Mesothelial cell of epicardium (in vitro differentiated cells): ENCODE measurements around the gene OR6S1. TPM values are rescaled to one million over a fixed set of nuclear protein-coding genes. Genes with fewer than 3 reads are reported as not detected.
A peak's percentile ranks its signal among the peaks of the same experiment; 100 is the strongest.

Experiments used
- DNase-seq, 2 experiments: peaks; one replicate each; pipeline ENCODE4 v3.0.0; 2021; ENCODE audit warnings: low spot score in 2 of 2; ENCODE audit not compliant: unreplicated experiment in 2 of 2
- H3K27ac Mint-ChIP-seq: 2 replicates; pipeline ENCODE4 v1.8.0; 2021; ENCODE audit warnings: mixed read lengths
- H3K27me3 Mint-ChIP-seq: 2 replicates; pipeline ENCODE4 v1.8.0; 2021; ENCODE audit warnings: low read depth, mixed read lengths
- H3K36me3 Mint-ChIP-seq: 2 replicates; pipeline ENCODE4 v1.8.0; 2021; ENCODE audit warnings: mixed read lengths
- H3K4me1 Mint-ChIP-seq: 2 replicates; pipeline ENCODE4 v1.8.0; 2021; ENCODE audit warnings: mixed read lengths
- H3K4me3 Mint-ChIP-seq: 2 replicates; pipeline ENCODE4 v1.8.0; 2021; ENCODE audit warnings: mild to moderate bottlenecking, moderate library complexity, mixed read lengths
- H3K9me3 Mint-ChIP-seq: 2 replicates; pipeline ENCODE4 v1.8.0; 2021; ENCODE audit warnings: mixed read lengths
- total RNA-seq: library from RNA; stranded (reverse); gene quantifications from 3 replicates; pipeline ENCODE4 v1.2.1, GENCODE V29; 2021
- TF ChIP-seq, protein P1 (sequence below): fragments of 200-600 bp; sonication (generic); IDR thresholded peaks from one replicate; pipeline ENCODE4 v1.5.0; 2021; ENCODE audit warnings: antibody characterized with exemption; ENCODE audit not compliant: unreplicated experiment

Gene OR6S1
- total RNA-seq, 1 donor from 2014 or later = not detected

DNA sequence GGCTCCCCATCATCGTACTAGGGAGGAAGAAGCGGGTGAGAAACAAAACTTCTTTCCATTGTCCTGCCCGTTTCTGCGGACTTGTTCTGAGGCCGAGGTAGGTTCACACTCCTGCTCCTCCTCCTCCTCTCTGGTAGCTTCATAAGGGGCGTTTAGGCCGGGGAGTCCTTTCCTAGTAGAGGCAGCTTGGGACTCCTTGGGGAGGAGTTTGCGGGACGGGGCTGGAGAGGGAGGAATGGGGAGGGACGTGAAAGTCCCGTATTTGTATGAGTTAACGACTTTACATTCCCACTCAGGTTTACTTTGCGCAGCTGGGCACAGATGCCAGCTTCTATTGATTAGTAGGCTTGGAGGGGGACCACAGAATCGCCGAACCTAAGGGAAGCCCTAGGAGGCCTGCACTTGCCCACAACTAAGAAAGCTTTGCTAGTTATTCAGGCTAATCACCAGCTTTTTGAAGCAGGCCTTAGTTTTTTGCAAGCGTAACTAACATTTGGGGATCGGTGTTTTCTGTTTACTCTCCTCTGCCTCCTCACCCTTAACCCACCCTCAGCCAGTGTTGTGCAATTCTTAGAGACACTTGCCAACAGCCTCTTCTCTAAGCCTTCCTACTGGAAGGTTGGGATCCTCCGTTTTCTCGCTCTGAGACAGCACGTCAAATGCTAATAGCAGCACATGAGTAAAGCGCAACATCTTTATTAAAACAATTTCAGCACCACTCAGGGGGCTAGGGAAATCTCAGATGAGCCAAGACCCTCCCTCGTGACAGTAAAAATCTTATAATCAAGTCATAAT is 43.4 kb upstream of the OR6S1 start:
- no peak for DNase-seq
- Mint-ChIP-seq H3K27me3 (no peaks in the 10 kb centered on the region), H3K4me3 (no peak overlapping the region), H3K9me3 (no peaks in the 10 kb centered on the region), H3K27ac (peak overlapping the region; percentile 78), H3K36me3 (no peaks in the 10 kb centered on the region), H3K4me1 (peaks cover 22% of the 10 kb centered on the region)
- TF ChIP-seq, protein P1, sequence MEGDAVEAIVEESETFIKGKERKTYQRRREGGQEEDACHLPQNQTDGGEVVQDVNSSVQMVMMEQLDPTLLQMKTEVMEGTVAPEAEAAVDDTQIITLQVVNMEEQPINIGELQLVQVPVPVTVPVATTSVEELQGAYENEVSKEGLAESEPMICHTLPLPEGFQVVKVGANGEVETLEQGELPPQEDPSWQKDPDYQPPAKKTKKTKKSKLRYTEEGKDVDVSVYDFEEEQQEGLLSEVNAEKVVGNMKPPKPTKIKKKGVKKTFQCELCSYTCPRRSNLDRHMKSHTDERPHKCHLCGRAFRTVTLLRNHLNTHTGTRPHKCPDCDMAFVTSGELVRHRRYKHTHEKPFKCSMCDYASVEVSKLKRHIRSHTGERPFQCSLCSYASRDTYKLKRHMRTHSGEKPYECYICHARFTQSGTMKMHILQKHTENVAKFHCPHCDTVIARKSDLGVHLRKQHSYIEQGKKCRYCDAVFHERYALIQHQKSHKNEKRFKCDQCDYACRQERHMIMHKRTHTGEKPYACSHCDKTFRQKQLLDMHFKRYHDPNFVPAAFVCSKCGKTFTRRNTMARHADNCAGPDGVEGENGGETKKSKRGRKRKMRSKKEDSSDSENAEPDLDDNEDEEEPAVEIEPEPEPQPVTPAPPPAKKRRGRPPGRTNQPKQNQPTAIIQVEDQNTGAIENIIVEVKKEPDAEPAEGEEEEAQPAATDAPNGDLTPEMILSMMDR = no peak

DNA sequence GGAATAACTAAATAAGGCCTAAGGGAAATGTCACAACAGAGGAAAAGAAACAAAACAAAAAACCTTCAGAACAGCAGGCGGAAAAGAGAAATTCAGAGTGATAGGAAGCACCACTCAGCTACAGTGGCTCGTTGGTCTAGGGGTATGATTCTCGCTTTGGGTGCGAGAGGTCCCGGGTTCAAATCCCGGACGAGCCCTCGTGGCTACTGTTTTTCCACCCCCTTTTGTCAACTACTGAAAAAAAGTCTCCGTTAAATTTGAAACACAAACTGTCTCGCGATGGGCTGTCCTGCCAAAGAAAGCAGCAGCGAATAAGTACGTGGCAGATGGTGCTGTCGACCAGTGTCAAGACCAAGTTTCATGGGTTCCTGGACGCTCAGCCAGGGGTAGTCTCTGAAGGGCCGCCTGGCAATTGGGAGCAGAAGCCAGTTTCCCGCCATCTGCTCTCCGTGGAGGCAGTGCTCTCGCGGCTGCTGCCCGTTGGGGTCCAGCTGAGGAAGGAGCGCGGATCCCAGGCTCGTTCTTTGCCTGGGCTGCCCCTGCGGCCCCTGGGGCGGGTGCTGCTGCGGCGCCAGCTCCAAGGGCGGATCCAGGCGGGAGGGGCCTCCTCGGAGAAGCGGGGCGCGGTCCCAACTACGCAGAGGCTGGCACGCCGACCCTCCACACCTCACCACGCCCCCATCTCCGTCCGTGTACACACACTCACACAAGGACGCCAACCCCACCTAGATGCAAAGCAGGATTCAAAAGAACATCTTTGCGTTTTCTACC is 42.6 kb upstream of the OR6S1 start, which contains the start of gene RNASE4:
RNASE4 (plus strand) TSS at position 670 of the 771 bp plus-strand sequence. CDS start 14,812 bp downstream, outside the sequence.
- Mint-ChIP-seq H3K27me3 (no peaks in the 10 kb centered on the region), H3K36me3 (no peaks in the 10 kb centered on the region), H3K4me1 (peaks cover 22% of the 10 kb centered on the region), H3K4me3 (no peak within 1 kb of the TSS), H3K9me3 (no peaks in the 10 kb centered on the region), H3K27ac (peak within 1 kb of the TSS; percentile 78)
- DNase-seq = peak; percentile 43 to 88
- TF ChIP-seq, protein P1 = no peak

DNA sequence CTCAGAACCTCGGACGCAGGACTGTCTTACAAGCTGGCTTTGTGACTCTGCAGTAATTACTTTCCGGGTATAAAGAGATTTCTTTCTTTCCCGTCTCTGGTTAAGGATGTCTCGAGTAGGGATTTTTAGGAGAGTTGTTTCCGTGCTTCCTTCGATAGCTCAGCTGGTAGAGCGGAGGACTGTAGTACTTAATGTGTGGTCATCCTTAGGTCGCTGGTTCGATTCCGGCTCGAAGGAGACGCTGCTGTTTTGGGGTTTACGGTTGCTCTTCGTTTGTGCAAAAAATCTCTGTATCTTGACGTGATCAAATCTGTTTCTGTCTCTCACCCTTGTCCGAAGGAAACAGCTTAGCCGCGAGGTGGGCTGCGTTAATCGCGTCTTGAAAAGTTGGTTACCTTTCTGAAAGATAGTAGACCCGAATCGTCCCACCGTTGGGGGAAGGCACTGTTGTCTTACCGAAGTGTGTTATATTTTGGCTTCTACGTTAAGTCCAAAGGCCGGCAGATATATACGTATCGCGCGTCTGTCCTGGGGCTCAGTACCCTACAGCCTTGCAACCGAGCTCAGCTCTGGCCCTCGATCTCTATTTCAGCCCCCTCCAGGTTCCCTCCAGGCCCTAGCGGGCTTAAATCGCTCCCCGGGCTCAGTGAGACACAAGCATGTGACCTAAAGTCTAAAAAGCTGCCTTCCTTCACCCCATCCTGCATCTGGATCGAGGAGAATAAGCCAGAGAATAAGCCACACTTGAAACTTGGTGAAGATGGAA is 41.8 kb upstream of the OR6S1 start:
- Mint-ChIP-seq H3K27ac (no peak overlapping the region), H3K9me3 (no peaks in the 10 kb centered on the region), H3K36me3 (no peaks in the 10 kb centered on the region), H3K4me1 (peaks cover 22% of the 10 kb centered on the region), H3K4me3 (no peak overlapping the region), H3K27me3 (no peaks in the 10 kb centered on the region)
- peak; percentile 43 to 79 for DNase-seq
- TF ChIP-seq, protein P1 = no peak

DNA sequence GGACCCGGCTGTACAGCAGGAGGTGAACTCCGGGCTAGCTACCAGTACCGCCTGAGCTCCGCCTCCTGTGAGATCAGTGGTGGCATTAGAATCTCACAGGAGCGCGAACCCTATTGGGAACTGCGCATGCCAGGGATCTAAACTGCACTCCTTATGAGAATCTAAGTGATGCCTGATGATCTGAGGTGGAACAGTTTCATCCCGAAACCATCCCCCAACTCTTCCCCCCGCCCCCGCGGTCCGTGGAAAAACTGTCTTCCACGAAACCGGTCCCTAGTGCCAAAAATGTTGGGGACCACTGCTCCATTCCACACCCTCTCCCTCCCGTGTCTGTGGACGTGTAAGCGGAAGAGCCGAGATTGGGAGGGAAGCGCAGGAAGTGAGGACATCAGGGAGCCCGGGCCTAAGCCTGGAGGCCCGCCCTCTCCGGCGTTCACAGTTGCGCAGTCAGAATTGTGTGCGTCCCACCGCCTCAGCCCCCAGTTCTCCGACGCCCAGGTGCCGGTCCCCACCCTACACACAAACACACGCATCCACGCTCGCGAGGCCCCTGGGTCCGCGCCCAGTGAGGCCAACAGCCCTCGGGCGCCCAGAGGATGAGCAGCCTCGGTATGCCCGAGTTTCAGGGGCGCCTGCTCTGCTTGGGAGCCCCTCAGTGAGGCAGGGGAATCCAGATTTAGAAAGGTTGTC is 41.1 kb upstream of the OR6S1 start:
- peak; percentile 59 to 78 for DNase-seq
- no peak overlapping the region for H3K27ac Mint-ChIP-seq
- TF ChIP-seq, protein P1 = no peak
- H3K27me3 Mint-ChIP-seq = no peaks in the 10 kb centered on the region
- H3K4me3 Mint-ChIP-seq = no peak overlapping the region
- H3K9me3 Mint-ChIP-seq = no peaks in the 10 kb centered on the region
- peaks cover 22% of the 10 kb centered on the region for H3K4me1 Mint-ChIP-seq
- no peaks in the 10 kb centered on the region for H3K36me3 Mint-ChIP-seq

DNA sequence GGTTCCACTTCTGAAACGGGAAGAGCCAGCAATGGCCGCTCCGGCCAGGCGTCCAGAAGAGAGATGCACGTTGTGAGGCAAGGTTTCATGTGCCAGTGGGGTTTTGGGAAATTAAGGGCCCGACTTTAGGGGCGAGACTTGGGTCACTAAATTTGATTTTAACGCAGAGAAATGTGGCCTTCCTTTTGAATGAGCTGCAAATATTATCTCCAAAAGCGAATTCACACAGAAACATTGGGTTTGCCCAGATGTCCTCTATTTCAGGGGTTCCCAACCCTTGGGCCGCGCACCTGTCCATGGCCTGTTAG is 40.6 kb upstream of the OR6S1 start:
- DNase-seq = no peak
- Mint-ChIP-seq H3K4me1 (peaks cover 22% of the 10 kb centered on the region), H3K9me3 (no peaks in the 10 kb centered on the region), H3K4me3 (no peak overlapping the region), H3K27me3 (no peaks in the 10 kb centered on the region), H3K36me3 (no peaks in the 10 kb centered on the region), H3K27ac (no peak overlapping the region)
- TF ChIP-seq, protein P1 = no peak
